ENCODE data around the gene EPGN.
"Not testable (repeated sequence)": the region's sequence is repeated elsewhere in the genome, so short reads cannot be mapped to it uniquely, and the experiment has no call there.

EPGN gene

DNA sequence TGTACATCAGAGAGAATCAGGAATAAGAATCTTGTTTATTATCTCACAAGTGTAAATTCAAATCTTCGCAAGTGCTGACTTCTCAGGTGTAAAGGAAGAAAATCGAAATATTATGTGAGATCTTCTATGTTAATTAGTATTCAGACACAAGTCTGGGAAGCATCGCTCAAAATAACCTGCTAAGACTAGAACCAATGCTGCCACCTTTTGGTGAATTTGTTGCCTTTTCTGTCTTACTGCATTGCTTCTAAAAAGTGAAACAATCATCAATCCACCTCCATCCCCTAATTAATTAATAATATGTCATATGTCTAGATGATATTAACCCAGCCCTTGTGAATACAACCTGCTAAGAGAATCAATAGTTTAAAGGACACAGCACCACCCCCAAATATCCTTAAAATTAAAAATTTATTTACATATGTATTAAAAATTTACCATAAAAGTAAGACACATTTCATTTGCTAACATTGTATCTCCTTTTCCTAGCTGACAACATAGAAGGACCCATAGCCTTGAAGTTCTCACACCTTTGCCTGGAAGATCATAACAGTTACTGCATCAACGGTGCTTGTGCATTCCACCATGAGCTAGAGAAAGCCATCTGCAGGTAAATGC is 3.5 kb downstream of the EPGN start:
- DNase-seq, result no peak

DNA sequence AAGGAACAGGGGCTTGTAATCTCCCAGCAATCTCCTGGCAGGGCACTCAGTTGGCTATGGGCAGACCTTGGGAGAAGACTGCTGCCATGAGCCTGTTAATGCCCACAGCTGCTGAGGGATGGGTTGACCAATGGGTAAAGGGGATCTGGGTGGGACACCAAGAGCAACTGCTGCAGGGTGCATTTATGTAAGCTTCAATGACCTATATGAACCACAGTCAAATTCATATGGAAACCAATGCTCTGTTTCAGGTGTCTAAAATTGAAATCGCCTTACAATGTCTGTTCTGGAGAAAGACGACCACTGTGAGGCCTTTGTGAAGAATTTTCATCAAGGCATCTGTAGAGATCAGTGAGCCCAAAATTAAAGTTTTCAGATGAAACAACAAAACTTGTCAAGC is 6.1 kb downstream of the EPGN start:
- no peak for DNase-seq

DNA sequence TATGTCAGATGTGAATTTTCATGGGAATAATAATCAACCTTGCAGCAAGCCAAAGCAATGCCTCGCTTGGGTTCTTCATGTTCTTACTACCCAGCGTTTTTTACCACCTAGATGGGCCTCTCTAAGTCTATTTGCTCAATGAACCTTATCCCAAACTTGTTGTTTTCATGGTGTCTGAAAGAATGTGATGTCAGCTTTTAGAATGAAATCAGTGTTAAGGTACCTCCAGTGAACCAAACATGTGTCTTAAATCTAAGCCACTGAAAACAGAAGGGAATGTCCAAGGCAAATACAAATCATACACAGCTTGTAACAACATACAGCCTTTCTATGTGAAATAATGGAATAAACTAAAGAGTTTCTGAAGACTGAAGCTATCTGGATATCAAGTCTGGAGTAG is 6.7 kb downstream of the EPGN start:
- DNase-seq, result no peak

DNA sequence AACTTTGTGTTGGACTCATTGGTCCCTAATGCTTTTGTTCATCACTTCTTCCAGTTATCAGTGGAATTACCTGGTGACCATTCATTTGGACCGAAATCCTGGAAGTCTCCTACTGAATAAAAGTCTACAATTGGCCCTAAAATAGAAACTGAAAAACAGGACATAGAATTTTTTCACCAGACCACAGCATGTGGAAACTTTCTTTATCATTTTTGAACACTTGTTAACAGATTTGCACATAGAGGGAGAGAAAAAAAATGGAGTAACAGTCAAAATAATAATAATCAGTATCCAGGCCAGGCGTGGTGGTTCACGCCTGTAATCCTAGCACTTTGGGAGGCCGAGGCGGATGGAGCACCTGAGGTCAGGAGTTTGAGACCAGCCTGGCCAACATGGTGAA is 7.1 kb downstream of the EPGN start:
- DNase-seq, result no peak

DNA sequence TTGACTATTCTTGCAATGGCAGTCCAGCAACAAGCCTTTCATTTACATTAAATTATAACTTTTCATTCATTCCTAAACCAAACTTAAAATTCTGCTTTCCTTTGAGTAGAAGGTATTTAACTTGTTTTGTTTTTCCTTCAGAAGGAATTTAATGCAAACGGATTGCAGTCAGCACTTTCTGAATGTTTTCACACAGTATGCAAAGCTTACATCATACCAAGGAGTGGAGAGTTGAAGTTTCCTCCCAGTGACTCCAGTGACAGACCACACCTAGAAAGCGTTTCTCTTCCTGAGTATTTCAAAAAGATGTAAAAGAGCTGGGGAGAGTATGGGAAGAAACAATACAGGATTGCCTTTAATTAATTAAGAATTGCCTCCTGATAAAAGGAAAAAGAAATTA is 8.1 kb downstream of the EPGN start:
- no peak for DNase-seq

DNA sequence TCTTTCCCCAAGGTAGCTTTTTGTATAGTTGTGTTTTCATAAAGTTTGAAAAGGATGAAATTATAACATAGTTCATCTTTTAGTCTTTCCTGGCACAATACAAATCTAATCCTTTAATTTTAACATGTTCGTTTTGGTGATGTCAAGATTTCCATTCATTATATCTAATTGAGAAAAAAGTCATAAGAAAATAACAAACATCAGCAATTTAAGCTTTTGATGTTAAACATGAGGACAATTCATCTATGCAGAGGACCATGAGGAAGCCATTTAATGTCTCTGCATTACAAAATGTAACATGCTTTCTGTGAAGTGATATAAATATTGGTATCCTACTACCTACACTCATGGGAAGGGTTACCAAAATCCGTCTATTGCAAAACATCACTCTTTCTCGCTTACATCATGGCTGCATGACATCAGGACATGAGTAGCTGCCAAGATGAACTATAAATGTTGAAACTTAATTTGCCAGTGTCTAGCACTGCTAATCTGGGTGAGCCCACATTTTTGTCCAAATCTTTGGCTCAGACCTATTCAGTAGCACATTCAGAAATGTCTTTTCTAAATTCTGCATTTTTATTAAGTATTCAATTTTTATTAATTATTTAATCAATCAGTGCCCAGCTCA is 9.5 kb downstream of the EPGN start:
- DNase-seq, result no peak

DNA sequence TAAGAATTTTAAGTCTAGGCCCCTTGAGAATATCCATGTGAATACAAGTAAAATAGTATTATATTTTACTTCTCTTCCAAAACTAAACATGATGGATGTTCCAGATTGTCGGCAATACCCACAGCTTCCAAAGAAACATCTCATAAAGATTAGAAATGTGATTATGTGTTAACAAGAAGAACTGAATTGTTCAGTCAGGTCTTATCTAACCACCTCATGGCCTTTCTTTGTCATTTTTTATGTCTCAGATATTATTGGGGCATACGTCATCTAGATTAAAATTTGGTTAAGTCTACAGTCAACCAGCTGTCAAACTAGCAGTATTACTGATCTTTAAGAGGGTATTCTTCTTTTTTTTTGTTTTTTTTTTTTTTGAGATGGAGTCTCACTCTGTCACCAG is 10.0 kb downstream of the EPGN start:
- no peak for DNase-seq

DNA sequence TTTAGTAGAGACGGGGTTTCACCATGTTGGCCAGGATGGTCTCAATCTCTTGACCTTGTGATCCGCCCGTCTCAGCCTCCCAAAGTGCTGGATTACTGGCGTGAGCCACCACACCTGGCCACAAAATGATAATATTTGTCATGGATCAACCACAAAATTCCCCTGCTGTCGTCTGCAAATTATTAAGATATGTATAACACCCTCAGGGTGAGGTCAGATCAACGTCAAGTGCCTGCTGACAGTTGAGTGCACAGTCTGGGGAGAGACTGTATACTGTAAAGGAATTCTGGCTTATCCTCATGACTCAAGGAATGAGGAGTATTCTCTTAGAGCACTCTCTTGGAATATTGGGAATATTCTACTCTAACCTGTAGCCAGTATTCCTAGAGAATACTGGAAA is 11.2 kb downstream of the EPGN start:
- DNase-seq, result no peak

DNA sequence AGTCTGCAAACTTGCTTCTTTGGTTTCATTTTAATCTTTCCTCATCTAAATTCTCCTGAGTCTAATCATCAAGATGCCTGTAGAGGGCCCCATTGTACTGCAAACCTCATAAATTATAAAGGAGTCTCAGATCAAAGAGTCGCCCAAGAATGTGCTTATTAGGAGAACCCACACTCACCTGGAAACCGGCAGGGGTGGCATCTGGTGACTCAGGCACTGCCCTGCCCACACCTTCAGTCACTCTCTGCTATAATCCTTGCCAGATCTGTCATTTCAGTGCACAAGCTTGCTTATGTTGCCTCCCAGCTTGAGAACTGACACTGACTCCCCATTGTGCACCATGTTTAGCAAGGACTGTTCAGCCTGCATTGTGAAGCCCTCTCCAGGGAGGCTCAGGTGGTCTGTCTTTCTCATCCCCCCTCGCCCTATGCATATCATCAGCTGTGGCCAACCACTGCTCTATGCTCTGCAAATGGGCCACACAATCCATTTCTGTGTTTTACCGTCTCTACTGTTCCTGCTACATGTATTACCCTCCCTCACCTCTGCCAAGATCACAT is 12.4 kb downstream of the EPGN start:
- peak; percentile 27 for DNase-seq

DNA sequence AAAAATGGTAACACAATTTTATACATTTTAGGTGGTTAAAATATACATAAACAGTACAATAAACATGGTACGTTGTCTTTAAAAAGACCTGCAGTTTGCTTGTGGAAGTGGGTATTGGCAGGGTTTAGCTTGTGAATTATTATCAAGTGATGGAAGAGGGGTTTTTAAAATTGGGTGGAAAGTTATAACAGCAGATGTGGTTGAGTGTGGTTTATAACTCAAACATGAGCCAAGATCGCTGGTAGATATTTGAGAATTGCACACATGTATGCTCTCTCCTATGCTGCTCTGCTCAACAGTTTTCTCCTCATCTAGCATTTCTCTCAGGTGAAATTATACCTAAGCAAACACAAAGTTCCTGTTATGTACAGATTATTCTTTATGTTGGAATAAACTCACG is 14.0 kb downstream of the EPGN start:
- no peak for DNase-seq

DNA sequence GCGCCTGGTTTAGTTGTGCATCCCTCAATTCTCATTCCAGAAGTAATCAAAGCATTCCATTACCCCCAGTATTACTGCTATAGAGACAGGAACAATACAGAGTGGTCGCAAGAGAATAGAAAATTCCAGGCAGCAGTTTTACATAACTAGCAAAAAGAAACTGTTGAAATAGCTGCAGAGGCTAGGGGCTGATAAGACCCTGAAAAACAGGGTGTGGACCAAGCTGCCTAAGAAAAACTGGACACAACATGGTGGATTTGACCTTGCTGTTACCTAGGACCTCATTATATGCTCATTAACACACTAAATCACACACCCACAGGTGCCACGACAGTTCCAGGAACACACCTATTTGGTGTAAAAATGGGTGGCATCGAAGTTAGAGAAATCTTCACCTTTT is 15.4 kb downstream of the EPGN start:
- no peak for DNase-seq

DNA sequence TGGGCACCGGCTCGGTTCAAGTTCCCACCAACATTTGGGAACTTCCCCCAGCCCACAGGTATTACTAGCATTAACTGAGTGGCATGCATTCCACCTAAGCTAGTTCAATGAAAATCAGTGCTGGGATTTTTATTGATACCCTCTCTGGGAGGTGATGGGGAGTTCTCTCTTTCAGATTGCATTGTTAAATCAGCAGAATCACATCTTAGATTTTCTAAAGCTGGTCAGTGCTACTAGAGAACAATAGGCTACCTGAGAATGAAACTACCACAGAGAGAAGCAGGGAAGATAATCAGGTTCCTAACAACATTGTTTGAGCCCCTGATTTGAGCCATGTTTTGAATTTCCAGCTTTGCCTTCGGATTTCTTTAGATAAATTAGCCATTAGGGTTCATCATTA is 16.0 kb downstream of the EPGN start:
- DNase-seq, result no peak

DNA sequence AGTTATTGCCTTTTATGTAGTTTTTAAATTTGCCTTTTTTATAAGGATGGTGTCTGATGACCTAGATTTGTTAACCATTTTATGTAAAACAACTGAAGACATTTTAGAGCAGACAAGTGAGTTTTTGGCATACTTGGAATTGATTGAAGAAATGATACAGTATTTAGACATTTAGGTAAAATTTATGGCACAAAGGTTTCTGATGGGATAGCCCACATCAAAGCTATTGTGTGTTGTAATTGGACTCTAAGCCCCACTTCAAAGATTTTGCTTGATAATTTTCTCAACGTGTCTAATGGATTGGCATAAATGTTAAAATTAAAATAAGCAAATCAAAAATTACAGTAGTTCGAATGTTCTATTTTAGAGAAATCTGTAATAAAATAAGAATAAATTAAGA is 17.6 kb downstream of the EPGN start:
- DNase-seq, result no peak

DNA sequence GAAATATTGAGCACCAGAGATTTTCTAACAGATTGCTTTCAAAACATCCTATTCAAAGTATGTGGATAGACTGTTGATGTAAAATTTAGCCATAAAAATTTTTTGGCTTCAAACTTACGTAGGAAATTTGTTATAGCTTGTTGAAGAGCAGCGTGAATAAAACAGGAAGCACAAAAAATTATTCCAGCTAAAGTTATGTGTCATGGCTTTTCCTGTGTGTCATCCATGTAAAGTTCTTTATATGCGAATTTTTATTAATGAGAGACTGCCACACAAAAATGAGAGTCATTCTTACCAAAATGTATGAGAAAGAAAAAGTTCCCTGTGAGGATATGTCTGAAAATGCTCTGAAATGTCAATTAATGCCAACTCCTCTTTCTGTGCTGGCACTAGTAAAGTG is 19.5 kb downstream of the EPGN start:
- no peak for DNase-seq

DNA sequence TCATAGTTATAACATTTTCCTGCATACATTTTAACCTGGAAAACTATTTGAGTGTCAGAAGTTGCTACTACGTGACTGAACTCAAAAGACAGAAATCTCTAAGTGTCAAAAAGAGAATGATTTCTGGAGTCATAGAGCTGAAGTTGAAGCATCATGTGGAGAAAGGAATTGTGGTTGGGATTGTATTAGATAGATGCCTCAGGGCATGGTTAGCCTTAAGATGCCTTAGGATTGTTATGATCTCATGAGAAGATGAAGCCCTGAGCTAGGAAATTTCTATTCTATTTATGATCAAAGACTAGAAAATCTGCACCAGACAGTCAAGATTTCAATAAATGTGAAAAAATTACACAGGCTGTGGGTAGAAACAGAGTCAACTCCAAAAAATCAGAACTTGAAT is 20.2 kb downstream of the EPGN start:
- no peak for DNase-seq

DNA sequence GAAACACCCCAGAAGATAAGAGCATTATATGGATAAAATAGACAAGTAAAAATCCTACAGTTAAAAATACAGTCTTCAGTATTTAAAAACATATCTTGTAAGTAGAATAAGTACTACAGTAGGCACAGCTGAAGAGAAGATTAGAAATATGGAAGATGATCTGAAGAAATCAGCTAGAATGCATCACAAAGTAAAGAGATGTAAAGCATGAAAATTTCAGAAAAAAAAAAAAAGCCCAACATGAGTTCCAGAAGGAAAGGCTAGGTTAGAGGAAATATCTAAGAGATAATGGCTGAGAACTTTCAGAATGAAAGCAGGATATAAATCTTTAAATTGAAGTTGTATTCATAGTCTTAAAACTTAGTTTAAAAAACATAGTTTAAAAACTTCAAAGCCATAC is 21.0 kb downstream of the EPGN start:
- no peak for DNase-seq

DNA sequence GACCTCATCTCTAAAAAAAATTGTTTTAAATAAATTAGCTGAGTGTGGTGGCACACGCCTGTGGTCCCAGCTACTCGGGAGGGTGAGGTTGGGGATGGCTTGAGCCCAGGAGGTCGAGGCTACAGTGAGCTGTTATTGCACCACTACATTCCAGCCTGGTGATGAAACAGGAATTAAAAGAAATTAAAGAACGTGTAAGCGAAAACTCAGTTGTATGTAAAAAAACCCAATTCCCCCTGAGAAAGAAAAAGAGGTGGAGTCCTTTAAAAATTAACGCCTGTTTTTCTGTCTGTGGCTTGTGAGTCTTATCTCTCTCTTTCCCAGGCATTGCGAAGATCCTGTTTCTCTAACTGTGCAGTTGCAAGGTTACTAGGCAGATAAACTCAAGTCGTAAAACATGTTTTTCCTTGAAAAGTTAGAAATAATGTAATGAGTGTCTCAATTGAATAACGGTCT is 22.1 kb downstream of the EPGN start:
- no peak for DNase-seq

DNA sequence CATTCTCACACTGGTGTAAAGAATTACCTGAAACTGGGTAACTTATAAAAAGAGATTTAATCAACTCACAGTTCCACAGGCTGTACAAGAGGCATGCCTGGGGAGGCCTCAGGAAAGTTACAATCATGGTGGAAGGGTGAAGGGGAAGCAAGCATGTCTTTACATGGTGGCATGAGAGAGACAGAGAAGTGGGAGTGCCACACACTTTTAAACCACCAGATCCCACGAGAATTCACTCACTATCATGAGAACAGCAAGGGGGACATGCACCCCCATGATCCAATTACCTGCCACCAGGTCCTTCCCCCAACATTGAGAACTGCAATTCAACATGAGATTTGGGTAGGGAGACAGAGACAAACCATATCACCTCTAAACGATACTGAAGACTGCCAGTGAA is 23.0 kb downstream of the EPGN start:
- DNase-seq, result no peak

DNA sequence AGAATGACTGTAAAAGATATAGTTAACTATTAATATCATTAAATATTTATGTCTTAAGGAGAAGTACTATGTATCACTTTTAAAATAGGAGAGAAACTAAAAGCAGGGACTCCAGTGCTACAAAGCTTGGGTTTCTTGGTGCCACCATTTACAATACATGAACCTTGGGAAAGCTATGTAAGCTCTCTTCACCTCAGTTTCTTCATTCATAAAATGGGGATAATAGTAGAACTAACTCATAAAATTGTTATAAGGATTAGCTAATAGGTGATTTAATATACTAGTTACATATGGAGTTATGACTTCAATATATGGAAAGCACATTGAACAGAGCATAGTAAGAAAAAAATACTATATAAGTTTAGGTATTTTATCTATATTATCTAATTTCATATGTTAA is 23.7 kb downstream of the EPGN start:
- no peak for DNase-seq

DNA sequence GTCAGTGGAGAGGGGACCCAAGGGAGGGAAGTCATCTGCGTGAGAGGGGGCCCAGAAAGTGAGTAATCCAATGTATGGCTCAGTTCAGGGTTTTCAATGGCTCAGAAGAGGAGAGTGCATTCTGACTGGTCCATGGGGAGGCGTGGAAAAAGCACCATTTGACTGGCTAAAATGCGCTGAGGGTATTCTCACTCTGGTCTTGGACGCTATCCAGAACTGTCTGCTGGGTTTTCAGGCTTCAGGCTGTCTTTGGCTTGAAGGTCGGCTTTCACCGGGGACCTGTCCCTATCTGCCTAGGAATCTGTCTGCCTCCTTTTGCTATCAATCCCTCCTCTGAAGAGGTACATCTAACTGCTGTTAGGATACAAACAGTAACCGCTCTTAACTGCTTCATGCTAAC is 26.4 kb downstream of the EPGN start:
- no peak for DNase-seq

DNA sequence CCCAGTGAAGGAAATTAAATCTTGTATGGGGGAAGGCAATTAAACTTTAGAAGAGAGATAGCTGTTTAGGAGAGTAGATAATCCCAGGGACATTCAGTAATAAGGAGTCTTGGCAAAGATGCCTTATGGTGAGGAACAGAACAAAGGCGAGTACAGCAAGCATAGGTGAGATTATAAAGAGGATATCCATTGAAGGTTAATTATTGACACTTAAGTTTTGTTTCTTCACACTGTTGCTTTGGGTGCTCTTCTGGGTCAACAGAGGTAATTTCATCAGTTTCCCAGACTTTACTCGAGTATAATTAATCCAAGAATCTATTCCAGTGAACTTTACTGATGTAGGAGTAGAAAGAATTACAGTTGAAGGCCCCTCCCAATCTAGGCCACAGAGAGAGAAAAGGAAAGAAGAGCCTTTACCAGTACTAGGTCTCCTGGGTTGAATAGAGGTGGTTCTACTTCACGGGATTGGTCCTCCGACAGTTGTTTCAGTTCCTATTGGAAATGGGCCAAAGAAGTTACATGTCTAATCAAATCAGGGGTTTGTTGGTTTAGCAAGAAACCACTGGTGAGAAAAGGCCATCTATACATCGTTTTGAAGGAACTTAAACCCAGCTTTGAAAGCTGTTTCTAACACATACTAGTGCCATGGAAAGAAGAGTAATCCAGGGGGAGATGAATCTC is 27.2 kb downstream of the EPGN start:
- no peak for DNase-seq

DNA sequence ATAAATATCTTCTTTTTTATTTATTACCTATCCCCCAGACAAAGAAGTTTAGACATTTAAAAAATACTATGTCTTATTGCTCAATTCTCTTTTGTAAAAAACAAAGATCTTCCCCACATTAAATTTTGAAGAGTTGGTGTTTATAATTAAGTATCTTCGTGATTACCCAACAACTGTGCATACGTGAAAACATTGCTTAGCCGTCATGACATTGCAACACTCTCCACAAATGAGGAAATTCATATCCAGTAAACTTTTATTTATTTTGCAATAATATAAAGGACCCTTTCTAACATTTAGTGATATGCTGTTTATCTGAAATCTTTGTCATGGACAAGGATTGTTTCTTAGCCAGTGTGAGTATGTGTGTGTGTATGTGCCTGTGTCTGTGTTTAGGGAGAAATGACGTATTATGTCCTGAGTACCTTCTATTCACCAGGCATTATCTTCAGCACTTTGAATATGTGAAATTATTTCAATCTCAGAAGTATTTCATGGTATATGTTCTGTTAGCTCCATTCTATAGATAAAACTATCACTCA is 30.6 kb downstream of the EPGN start:
- DNase-seq, result no peak

DNA sequence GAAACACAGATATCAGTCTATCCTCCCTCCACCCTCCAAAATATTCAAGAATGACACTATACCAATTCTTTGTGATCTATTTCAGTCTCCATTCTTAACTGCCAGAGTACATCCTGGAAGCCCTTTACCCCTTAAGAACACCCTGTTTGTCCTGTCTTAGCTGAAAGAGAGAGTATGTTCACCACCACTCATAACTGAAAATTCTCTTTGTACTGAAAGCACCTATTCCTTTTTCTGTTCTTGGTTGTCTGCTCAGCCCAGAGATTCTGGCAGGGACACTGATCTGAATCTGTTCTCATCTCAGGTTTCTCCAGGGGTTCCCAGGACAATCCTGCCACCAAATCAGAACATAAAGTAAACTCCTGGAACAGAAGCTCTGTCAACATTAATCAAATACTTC is 31.2 kb downstream of the EPGN start:
- no peak for DNase-seq

DNA sequence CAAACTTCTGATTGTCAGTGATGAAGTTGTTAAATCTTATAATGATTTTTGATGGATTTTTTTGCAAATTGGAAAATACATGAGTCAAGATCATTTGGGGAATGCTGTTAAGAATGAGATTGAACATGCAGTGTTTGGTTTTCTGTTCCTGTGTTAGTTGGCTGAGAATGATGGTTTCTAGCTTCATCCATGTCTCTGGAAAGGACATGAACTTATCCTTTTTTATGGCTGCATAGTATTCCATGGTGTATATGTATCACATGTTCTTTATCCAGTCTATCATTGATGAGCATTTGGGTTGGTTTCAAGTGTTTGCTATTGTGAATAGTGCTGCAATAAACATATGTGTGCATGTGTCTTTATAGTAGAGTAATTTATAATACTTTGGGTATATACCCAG is 32.2 kb downstream of the EPGN start:
- DNase-seq, result not testable (repeated sequence)
